Measurements from ENCODE around the gene KLF1.
"Not testable (repeated sequence)": the region's sequence is repeated elsewhere in the genome, so short reads cannot be mapped to it uniquely, and the experiment has no call there.

KLF1 gene

DNA sequence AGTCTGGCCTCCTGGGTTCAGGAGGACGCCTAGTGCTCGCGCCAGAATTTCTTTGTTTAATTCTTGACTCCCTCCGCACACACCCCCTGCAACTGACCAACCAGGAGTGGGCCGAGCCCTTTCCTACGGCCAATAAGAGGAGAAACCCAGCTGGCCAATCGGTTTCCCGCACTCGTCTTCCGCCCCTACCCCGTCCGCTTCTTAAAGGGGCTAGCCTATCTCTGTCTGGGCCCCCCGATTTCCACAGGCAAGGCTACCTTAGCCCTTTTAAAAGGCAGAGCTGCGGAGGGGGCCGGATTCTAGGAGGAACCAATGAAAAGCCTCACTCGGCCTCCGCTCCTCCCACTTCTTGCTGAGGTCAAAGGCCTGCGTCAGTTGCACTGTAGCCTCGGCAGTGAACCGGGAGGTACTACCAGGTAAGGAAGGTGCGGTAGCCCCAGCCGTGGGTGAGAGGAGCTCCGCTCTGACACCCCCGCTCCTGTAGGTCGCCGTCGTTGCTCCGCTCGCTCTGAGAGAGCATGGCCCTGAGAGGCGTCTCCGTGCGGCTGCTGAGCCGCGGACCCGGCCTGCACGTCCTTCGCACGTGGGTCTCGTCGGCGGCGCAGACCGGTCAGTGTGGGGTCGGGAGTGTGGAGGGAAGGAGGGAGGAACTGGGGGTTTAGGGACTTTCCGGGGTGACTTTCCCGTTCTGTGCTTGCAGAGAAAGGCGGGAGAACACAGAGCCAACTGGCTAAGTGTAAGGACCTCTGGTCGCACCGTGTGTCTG lies 4.0 kb upstream of the KLF1 start, which contains the start of gene GCDH:
Gene GCDH, plus strand, starts transcription at position 374 of the 766 bp plus-strand sequence. Its CDS starts 145 bp downstream, at position 519.
- peak; percentile 98 for DNase-seq

DNA sequence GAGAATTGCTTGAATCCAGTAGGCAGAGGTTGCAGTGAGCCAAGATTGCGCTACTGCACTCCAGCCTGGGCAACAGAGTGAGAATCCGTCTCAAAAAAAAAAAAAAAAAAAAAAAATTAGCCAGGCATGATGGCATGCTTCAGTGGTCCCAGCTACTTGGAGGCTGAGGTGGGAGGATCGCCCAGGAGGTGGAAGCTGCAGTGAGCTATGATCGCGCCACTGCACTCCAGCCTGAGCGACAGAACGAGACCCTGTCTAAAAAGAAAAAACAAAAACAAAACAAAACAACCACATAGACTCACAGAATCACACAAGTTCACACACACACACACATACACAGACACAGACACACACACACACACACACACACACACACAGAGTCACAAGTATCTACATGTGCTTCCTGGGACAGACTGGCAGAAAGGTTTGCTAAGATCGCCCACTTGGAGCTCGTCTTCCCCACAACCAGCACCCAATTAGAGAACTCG lies 3.3 kb upstream of the KLF1 start:
- not testable (repeated sequence) for DNase-seq

DNA sequence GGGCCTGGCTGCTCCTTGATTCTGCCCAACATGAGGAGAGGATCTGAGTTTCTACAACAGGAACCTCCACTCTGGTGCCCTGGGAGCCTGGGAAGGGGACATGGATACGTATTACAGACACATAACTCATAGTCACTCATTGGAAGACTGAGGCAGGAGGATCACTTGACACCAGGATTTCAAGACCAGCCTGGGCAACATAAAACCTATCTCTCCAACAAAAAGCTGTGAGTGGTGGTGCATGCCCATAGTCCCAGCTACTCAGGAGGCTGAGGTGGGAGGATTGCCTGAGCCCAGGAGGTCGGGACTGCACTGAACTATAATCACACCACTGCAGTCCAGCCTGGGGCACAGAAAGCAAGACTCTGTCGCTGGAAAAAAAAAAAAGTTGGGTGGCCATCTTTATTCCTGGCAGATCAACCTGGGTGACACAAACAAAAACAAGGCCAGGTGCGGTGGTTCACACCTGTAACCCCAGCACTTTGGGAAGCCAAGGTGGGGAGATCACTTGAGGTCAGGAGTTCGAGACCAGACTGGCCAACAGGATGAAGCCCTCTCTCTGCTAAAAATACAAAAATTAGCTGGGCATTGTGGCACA lies 1.1 kb upstream of the KLF1 start:
- DNase-seq: no peak

DNA sequence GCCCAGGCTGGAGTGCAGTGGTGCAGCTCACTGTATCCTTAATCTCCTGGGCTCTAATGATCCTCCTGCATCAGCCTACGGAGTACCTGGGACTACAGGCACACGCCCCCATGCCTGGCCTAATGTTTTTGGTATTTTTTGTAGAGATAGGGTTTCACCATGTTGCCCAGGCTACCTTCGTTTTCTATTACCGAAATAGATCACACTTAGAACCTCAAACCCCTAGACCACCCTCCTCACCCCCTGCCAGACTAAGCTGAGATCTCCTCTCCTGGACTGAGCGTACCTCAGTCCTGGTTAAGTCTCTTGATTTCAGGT lies 391 bp downstream of the KLF1 start:
- no peak for DNase-seq

DNA sequence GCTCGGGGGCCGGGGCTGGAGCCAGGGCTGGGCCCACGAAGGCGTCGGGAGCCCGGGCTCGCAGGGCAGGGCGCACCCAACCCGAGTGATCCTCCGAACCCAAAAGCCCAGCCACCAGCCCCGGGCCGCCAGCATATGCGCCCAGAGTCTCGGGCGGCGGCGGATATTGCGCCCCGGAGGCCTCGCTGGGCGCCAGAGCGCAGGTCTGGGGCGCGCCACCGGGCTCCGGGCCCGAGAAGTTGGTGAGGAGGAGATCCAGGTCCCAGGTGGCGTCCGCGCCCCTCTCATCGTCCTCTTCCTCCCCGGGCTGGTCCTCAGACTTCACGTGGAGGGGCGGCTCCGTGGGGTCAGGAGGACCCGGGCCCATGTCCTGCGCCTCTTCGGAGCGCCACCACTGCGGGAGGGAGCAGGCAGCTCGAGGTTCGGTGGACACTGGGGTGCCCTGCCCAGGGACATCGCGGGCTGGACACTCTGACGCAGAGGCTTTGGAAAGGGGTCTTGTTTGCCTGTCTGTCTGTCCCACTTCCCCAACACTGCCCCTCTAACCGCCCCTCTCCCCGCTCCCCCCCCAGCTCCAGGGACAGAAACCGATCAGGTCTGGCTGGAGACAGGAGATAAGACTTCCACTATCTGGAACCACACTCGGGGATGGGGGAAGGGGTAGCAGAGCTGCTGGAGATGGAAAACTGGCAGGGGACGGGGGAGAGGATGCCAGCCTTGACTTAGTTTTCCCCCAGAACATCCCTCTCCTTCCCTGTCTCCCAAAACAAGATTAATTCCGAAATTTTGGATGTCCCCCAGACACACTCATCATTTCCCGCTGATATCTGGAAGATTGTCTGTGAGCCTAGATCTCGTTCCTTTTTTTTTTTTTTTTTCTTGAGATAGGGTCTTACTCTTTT lies 1.0 kb downstream of the KLF1 start:
- DNase-seq: no peak

DNA sequence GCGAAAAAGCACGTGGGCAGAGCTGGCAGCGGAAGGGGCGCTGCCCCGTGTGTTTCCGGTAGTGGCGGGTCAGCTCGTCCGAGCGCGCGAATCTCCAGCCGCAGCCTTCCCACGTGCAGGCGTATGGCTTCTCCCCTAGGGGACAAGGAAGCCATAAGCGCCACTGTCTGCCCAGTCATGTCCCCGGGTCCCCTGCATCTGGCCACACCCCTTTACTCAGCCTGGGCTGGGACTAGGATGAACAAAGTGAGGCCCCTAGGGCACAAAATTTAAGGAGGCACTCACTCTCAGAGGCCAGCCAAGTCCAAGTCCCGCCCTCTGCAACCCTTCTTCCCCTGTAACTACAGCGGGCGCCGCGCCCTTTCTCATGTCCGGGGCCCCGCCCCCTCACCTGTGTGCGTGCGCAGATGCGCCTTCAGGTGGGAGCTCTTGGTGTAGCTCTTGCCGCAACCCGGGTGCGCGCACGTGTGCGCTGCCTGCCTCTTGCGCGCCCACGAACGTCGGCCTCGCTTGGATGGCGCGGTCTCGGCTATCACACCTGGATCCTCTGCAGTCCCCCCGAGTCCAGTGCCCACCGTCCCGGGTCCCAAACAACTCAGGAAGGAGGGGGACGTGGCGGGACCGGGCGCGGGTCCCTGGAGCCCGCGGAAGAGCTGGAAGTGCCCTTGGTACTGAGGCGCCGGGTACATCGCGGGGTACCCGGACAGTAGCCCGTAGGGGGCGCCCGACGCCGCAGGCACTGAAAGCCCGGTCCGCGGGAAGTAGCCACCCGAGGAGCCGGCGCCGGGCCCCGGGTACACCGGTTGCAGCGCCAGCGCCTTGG lies 1.9 kb downstream of the KLF1 start:
- DNase-seq: peak; percentile 97

DNA sequence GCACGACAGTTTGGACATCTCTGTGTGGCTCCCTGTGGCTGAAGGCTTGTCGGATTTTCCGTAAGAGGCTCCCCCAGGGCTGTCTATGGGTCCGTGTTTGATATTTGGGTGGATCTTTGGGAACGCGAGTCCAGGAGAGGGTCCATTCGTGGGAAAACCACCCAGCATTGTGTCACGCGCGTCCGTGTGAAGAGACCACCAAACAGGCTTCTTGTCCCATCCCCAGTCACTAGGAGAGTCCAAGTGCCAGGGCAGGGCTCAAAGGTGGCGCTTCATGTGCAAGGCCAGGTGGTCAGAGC lies 2.4 kb downstream of the KLF1 start:
- no peak for DNase-seq

DNA sequence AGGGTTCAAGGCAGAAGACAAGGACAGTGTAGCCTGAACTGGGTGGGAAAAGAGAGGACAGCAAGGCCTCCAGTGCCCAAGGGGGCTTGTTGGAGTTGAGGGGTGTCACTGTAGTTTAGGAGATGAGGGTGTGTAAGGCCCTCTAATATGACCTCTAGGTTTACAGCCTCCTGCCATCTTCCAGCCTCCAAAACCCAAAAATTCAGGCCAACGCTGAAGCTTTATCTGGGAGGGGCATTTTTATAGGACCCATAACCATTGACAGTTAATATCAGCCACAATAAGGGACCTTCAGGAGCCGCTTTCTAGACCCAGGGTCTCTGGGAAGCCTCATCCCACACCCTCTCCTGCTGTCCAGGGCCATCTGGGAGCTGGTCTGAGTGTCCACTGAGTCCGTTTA lies 2.8 kb downstream of the KLF1 start:
- no peak for DNase-seq

DNA sequence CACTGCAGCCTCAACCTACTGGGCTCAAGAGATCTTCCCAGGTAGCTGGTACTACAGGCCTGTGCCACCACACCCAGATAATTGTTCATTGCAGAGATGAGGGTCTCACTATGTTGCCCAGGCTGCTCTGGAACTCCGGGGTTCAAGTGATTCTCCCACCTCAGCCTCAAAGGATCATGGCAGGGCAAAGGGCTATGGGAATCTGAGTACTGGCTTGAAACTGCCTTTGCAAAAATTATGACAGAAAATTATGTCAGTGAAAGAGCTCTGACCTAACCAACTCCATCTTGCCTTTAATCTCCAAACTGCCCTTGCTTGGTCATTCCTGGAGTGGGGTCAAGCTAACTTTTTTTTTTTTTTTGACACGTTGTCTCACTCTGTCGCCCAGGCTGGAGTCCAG lies 4.4 kb downstream of the KLF1 start:
- no peak for DNase-seq

DNA sequence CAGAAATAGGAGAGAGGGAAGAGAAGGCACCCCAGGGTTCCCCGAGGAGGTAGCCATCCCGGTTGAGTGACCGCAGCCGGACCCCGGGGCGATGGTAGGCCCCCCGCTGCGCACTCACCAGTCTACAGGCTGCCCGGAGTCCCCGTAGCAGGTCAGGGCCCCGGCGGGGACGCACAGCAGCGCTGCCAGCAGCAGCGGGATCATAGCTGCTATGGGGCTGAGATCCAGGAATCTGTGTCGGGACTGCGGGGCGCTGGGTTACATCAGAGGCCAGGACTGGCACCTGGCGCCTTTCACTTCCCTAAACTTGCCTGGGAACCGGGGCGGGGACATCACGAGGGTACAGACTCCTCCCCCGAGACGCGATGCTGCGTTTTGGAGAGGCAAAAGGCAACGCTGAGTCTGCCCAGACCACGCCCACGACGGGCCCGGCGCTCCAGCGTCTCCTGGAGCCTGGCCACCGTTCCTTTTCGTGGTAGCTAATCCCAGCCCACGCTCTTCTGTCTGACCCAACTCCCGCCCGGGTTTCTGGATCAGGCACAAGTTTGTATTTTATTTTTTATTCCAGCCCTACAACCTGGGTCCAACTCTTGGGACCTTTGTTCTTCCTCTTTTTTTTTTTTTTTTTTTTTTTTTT lies 5.7 kb downstream of the KLF1 start, which contains the start of gene DNASE2:
Gene DNASE2, minus strand, starts transcription at position 278 of the 637 bp plus-strand sequence. Its CDS starts 74 bp downstream, at position 204.
- DNase-seq: peak; percentile 97

DNA sequence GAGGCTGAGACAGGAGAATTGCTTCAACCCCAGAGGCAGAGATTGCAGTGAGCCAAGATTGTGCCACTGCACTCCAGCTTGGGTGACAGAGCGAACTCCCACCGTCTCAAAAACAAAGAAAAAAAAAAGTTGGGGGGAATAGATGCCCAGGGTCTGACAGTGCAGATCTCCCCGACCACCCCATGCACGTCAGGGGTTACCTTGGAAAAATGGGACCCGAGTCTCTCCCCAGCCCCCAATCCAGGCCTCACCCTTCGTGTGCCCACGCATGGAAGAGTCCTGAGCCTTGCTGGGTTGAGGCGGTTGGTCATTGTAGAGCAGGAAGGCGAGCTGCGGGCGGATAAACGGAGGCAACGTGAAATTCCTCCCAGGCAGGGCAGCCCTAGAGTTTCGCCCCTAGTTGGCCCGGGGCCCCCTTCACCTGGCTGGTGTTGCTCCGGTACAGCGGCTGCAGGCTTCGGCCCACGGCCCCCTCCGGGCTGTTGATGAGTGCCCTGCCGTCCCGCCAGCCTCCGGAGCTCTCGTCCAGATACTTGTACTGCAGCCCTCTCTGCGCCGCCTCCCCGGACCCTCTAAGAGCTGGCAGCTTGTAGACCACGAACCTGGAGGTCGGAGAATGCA lies 6.3 kb downstream of the KLF1 start:
- DNase-seq: peak; percentile 33

DNA sequence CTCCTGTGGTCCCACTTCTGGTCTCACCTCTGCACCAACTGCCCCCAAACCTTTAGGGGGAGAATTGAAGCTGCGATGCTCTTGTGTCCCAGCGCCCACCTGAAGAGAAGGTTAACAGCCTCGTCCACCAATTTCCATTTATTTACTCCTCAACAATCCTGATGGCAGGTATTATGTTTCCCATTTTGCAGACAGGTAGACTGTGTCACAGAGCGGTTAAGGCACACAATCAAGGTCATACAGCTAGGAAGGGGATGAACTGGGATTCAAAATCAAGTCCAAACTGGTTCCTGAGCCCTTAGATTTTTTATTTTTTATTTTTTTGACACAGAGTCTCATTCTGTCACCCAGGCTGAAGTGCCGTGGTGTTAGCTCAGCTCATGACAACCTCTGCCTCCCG lies 11.9 kb downstream of the KLF1 start:
- DNase-seq: no peak

DNA sequence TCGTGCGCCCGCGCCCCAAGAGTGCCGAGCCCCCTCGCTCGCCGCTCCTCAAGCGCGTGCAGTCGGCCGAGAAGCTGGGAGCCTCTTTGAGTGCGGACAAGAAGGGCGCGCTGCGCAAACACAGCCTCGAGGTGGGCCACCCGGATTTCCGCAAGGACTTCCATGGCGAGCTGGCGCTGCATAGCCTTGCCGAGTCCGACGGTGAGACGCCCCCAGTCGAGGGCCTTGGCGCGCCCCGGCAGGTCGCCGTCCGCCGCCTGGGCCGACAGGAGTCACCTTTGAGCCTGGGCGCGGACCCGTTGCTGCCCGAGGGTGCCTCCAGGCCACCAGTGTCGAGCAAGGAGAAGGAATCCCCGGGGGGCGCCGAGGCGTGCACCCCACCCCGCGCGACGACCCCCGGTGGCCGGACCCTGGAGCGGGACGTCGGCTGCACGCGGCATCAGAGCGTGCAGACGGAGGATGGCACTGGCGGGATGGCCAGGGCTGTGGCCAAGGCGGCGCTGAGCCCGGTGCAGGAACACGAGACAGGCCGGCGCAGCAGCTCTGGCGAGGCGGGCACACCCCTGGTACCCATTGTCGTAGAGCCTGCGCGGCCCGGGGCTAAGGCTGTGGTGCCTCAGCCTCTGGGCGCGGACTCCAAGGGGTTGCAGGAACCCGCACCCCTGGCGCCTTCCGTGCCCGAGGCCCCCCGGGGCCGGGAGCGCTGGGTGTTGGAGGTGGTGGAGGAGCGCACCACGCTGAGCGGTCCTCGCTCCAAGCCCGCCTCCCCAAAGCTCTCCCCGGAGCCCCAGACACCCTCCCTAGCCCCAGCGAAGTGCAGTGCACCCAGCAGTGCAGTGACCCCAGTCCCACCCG lies 12.9 kb downstream of the KLF1 start:
- no peak for DNase-seq

DNA sequence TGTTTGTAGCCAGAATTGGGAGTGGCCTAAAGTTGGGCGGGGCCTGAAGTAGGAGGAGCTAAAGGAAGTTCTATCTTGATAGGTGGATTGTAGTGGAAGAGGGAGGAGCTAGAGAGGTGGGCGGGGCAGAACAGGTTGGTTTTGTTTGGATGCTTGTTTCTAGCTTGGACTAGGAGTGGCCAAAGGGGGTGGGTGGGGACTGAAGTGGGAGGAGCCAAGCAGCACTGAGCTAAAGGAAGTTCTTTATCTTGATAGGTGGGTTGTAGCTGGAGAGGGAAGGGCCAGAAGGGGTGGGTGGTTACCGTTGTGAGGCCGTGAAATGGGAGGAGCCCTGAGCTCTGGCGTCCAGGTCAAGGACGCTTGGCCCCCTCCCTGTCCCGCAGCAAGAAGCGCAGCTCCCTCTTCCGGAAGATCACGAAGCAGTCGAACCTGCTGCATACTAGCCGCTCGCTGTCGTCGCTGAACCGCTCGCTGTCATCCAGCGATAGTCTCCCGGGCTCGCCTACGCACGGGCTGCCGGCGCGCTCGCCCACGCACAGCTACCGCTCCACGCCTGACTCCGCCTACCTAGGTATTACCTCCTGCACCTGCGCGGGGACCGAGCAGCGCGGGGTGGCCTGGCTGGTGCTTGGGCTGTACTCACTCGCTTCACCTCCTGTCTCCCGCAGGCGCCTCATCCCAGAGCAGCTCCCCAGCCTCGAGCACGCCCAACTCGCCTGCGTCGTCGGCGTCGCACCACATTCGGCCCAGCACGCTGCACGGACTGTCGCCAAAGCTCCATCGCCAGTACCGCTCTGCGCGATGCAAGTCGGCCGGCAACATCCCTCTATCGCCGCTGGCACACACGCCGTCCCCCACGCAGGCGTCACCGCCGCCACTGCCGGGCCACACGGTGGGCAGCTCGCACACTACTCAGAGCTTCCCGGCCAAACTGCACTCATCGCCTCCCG lies 13.8 kb downstream of the KLF1 start:
- peak; percentile 65 for DNase-seq

DNA sequence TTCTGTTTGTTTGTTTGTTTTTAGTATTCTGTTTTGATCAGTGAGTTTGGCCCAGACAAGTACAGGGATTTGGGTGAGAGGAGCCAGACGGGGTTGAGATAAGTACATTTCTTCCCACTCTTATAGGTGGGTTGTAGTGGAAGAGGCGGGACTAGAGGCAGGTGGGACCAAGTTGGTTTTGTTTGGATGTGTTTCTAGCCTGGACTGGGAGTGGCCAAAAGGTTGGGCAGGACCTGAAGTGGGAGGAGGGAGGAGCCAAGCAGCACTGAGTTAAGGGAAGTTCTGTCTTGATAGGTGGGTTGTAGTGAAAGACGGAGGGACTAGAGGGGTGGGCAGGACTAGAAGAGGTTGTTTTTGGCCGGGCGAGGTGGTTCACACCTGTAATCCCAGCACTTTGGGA lies 14.7 kb downstream of the KLF1 start:
- no peak for DNase-seq

DNA sequence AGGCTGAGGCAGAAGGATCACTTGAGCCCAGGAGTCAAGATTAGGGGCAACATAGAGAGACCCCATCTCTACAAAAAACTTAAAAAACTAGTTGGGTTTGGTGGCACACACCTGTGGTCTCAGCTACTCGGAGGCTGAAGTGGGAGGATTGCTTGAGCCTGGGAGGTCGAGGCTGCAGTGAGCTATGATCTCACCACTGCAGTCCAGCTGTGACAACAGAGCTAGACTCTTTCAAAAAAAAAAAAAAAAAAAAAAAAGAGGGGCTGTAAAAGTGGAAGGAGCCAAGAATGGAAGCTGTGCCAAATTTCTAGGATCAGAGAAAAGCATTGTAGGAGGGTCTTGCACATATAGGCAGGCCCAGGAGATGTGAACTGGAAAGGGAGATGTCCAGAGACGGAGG lies 15.3 kb downstream of the KLF1 start:
- no peak for DNase-seq

DNA sequence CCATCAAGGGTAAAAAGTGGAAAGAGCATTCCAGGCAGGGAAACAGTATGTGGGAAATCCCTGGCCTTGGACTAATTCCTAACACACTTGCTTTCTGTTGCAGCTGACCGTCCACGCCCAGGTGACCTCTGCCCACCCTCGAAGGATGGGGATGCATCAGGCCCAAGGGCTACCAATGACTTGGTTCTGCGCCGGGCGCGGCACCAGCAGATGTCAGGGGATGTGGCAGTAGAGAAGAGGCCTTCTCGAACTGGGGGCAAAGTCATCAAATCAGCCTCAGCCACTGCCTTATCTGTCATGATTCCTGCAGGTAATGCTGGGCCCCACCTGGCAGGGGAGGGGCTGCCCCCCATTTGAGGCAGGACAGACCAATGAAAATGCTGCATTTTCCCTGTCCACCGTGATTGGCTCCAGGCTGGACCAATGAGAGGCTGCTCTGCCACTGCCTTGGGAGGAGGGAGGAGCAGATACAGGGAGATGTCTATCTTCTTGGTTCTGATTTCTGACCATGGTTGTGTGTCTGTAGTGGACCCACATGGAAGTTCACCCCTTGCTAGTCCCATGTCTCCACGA lies 18.4 kb downstream of the KLF1 start:
- peak; percentile 38 for DNase-seq

DNA sequence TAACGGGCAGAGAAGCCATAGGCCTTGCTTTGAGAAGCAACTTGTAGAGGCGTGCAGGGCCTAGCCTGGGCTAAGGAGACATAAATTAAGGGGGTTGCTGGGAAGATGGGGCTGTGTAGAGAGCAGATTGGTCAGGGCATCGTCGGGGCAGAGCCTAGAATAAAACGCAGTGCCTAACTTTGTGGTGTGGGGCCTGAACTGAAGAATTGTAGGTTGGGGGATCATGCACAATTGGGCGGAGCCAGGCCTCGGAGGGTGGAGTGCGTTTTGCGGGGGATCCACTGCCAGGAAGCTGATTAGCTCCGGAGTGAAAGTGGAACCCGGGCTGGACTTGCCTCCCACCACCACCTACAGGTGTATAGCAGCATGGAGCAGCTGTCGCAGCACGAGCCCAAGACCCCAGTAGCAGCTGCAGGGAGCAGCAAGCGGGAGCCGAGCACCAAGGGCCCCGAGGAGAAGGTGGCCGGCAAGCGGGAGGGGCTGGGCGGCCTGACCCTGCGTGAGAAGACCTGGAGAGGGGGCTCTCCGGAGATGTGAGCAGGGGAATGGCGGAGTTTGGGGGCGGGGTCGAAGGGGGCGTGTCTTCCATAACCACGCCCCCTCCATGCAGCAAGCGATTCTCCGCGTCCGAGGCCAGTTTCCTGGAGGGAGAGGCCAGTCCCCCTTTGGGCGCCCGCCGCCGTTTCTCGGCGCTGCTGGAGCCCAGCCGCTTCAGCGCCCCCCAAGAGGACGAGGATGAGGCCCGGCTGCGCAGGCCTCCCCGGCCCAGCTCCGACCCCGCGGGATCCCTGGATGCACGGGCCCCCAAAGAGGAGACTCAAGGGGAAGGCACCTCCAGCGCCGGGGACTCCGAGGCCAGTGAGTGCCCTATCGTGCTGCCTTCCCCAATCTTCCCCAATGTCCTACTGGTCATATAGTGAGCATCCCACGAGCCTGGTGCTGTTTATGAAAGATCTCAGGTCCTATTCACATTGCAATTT lies 19.6 kb downstream of the KLF1 start:
- peak; percentile 80 for DNase-seq
